ENCODE data around the gene KCNQ4. TPM values are rescaled to one million over a fixed set of nuclear protein-coding genes. Genes with fewer than 3 reads are reported as not detected.

KCNQ4 gene
- total RNA-seq, 1 experiment from 2014 or later: 1.4 TPM

GRCh38 chr1:40755067-40755466 is 28.5 kb upstream of the KCNQ4 start:
- no peak overlapping the region for H2BK20ac ChIP-seq (ENCODE audit: low read depth, low read length, poor library complexity, severe bottlenecking)
- H3T11ph ChIP-seq (ENCODE audit: low read length): no peak overlapping the region
- no peaks in the 10 kb centered on the region for H3K79me2 ChIP-seq (ENCODE audit: insufficient read depth, low read length)
- H4K8ac ChIP-seq (replicated peaks; ENCODE audit: insufficient read length, low read depth, low read length): no peak overlapping the region
- no peak overlapping the region for H3K18ac ChIP-seq (ENCODE audit: insufficient read length, low read depth, low read length)
- no peak for DNase-seq
- no peak overlapping the region for H3K56ac ChIP-seq (ENCODE audit: insufficient read length, low read depth, low read length)
- no peak overlapping the region for H3K4me2 ChIP-seq (ENCODE audit: insufficient read depth, insufficient read length, low read length)
- H2BK120ac ChIP-seq (ENCODE audit: low read depth, low read length, poor library complexity, severe bottlenecking): no peak overlapping the region
- H3K27ac ChIP-seq (ENCODE audit: insufficient read length, low read depth, low read length): no peak overlapping the region
- H2AK5ac ChIP-seq (ENCODE audit: insufficient read length, low read length): no peak overlapping the region
- H3K9me3 ChIP-seq (ENCODE audit: control insufficient read depth, low read depth, low read length): no peaks in the 10 kb centered on the region
- H3K4me1 Mint-ChIP-seq: 0 out of 4 replicates have a peak, but pooled peaks cover 0 to 2% of the 10 kb centered on the region in 2 experiments
- no peaks in the 10 kb centered on the region for H3K4me1 ChIP-seq (ENCODE audit: insufficient read depth, low read length)
- no peak overlapping the region for H2BK15ac ChIP-seq (ENCODE audit: low read depth, low read length)
- H3K27ac Mint-ChIP-seq: peak overlapping the region in 2 of 3 experiments; percentile 0 to 32; a peak in 2 of 7 replicates
- no peak overlapping the region for H2BK12ac ChIP-seq (ENCODE audit: insufficient read length, low read depth, low read length)
- no peaks in the 10 kb centered on the region for H3K9me3 Mint-ChIP-seq
- no peak overlapping the region for H3K4me3 Mint-ChIP-seq
- no peak overlapping the region for H3K14ac ChIP-seq (ENCODE audit: insufficient read depth, low read length)
- no peak overlapping the region for H4K91ac ChIP-seq (ENCODE audit: insufficient read length, low read depth, low read length)
- no peak overlapping the region for H3K9ac ChIP-seq (ENCODE audit: extremely low read depth, insufficient read length, low read length)
- no peak overlapping the region for H3K23ac ChIP-seq (ENCODE audit: insufficient read length, low read depth, low read length)
- no peaks in the 10 kb centered on the region for H4K20me1 ChIP-seq (ENCODE audit: control insufficient read depth, insufficient read depth, insufficient read length)
- H3K27me3 Mint-ChIP-seq (ENCODE audit: low read depth): no peaks in the 10 kb centered on the region
- TF ChIP-seq, protein P1, sequence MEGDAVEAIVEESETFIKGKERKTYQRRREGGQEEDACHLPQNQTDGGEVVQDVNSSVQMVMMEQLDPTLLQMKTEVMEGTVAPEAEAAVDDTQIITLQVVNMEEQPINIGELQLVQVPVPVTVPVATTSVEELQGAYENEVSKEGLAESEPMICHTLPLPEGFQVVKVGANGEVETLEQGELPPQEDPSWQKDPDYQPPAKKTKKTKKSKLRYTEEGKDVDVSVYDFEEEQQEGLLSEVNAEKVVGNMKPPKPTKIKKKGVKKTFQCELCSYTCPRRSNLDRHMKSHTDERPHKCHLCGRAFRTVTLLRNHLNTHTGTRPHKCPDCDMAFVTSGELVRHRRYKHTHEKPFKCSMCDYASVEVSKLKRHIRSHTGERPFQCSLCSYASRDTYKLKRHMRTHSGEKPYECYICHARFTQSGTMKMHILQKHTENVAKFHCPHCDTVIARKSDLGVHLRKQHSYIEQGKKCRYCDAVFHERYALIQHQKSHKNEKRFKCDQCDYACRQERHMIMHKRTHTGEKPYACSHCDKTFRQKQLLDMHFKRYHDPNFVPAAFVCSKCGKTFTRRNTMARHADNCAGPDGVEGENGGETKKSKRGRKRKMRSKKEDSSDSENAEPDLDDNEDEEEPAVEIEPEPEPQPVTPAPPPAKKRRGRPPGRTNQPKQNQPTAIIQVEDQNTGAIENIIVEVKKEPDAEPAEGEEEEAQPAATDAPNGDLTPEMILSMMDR (conservative IDR thresholded peaks at IDR 0.05): no peak
- no peak overlapping the region for H3K4ac ChIP-seq (ENCODE audit: low read depth, low read length)
- no peak overlapping the region for H2BK5ac ChIP-seq (ENCODE audit: insufficient read length, low read length)
- no peaks in the 10 kb centered on the region for H3K79me1 ChIP-seq (ENCODE audit: insufficient read depth, low read depth, low read length, poor library complexity, severe bottlenecking)
- no peaks in the 10 kb centered on the region for H3K23me2 ChIP-seq (ENCODE audit: insufficient read length, low read depth, low read length, poor library complexity, severe bottlenecking)
- peaks cover 29 to 90% (median 84%) of the 10 kb centered on the region in 3 experiments; a peak in 6 of 7 replicates for H3K36me3 Mint-ChIP-seq (ENCODE audit: insufficient read depth in 1 of 3, low read depth in 3 of 3)
- no peak overlapping the region for H2AFZ ChIP-seq (ENCODE audit: low read length)
- no peak overlapping the region for H4K5ac ChIP-seq (ENCODE audit: insufficient read length, low read depth, low read length)
- no peaks in the 10 kb centered on the region for H3K27me3 ChIP-seq (ENCODE audit: insufficient read depth, low read length)
- no CpG with 5 or more reads among the region's 4 CpGs for WGBS (ENCODE audit: extremely low coverage, insufficient read length, low lambda C conversion rate)
